H9 (cell line): Measurements from ENCODE around the gene CFAP65. TPM values are rescaled to one million over a fixed set of nuclear protein-coding genes. Genes with fewer than 3 reads are reported as not detected.

Experiments used
- DNase-seq: peaks from one replicate; pipeline ENCODE4 v3.0.0-alpha.2; 2017
- H2AFZ ChIP-seq: one replicate; pipeline ENCODE4 v1.6.1; 2013; ENCODE audit warnings: mild to moderate bottlenecking, low read length, control low read depth, moderate library complexity
- H2AK5ac ChIP-seq: 2 replicates; pipeline ENCODE4 v1.6.1; 2013; ENCODE audit warnings: low read length, control low read depth, mixed read lengths; ENCODE audit not compliant: insufficient read length
- H2BK120ac ChIP-seq: one replicate; pipeline ENCODE4 v1.6.1; 2013; ENCODE audit warnings: low read depth, mild to moderate bottlenecking, low read length, control low read depth, inconsistent platforms; ENCODE audit not compliant: poor library complexity, severe bottlenecking
- H2BK12ac ChIP-seq: 2 replicates; pipeline ENCODE4 v1.6.1; 2013; ENCODE audit warnings: low read length, control low read depth, mixed read lengths, low read depth; ENCODE audit not compliant: insufficient read length
- H2BK15ac ChIP-seq: 2 replicates; pipeline ENCODE4 v1.6.1; 2013; ENCODE audit warnings: low read depth, low read length, control low read depth
- H2BK20ac ChIP-seq: one replicate; pipeline ENCODE4 v1.6.1; 2013; ENCODE audit warnings: low read depth, mild to moderate bottlenecking, low read length, control low read depth, inconsistent platforms; ENCODE audit not compliant: poor library complexity, severe bottlenecking
- H2BK5ac ChIP-seq: 2 replicates; pipeline ENCODE4 v1.6.1; 2013; ENCODE audit warnings: low read length, control low read depth, mixed read lengths; ENCODE audit not compliant: insufficient read length
- H3K14ac ChIP-seq: 2 replicates; pipeline ENCODE4 v1.6.1; 2013; ENCODE audit warnings: low read length, control low read depth; ENCODE audit not compliant: insufficient read depth
- H3K18ac ChIP-seq: 2 replicates; pipeline ENCODE4 v1.6.1; 2013; ENCODE audit warnings: low read depth, mild to moderate bottlenecking, mixed read lengths, low read length, control low read depth; ENCODE audit not compliant: insufficient read length
- H3K23ac ChIP-seq: 2 replicates; pipeline ENCODE4 v1.6.1; 2013; ENCODE audit warnings: low read length, control low read depth, mixed read lengths, low read depth; ENCODE audit not compliant: insufficient read length
- H3K23me2 ChIP-seq: 2 replicates; pipeline ENCODE4 v1.6.1; 2013; ENCODE audit warnings: low read depth, mild to moderate bottlenecking, mixed read lengths, low read length, control low read depth; ENCODE audit not compliant: insufficient read length, poor library complexity, severe bottlenecking
- H3K27ac ChIP-seq: 2 replicates; pipeline ENCODE4 v1.5.1; 2013; ENCODE audit warnings: low read length, control low read depth, mixed read lengths, low read depth; ENCODE audit not compliant: insufficient read length
- H3K27me3 ChIP-seq: 2 replicates; pipeline ENCODE4 v1.6.1; 2013; ENCODE audit warnings: low read length, control low read depth, inconsistent platforms; ENCODE audit not compliant: insufficient read depth
- H3K4ac ChIP-seq: 2 replicates; pipeline ENCODE4 v1.6.1; 2013; ENCODE audit warnings: low read depth, mild to moderate bottlenecking, control low read depth, inconsistent platforms, low read length, moderate library complexity
- H3K4me1 ChIP-seq: 2 replicates; pipeline ENCODE4 v1.6.1; 2013; ENCODE audit warnings: low read length, control low read depth, inconsistent platforms; ENCODE audit not compliant: insufficient read depth
- H3K4me2 ChIP-seq: 2 replicates; pipeline ENCODE4 v1.6.1; 2013; ENCODE audit warnings: low read length, control low read depth, mixed read lengths; ENCODE audit not compliant: insufficient read length, insufficient read depth
- H3K56ac ChIP-seq: 2 replicates; pipeline ENCODE4 v1.6.1; 2013; ENCODE audit warnings: low read depth, mild to moderate bottlenecking, mixed read lengths, low read length, control low read depth; ENCODE audit not compliant: insufficient read length
- H3K79me1 ChIP-seq: 2 replicates; pipeline ENCODE4 v1.6.1; 2013; ENCODE audit warnings: low read depth, mild to moderate bottlenecking, moderate library complexity, low read length, control low read depth, inconsistent platforms; ENCODE audit not compliant: insufficient read depth, poor library complexity, severe bottlenecking
- H3K79me2 ChIP-seq: 2 replicates; pipeline ENCODE4 v1.6.1; 2013; ENCODE audit warnings: low read length, control low read depth, inconsistent platforms; ENCODE audit not compliant: insufficient read depth
- H3K9ac ChIP-seq: 2 replicates; pipeline ENCODE4 v1.6.1; 2013; ENCODE audit warnings: low read length, control low read depth, mixed read lengths; ENCODE audit not compliant: insufficient read length; ENCODE audit errors: extremely low read depth
- H3K9me3 ChIP-seq: one replicate; pipeline ENCODE4 v1.6.1; 2013; ENCODE audit warnings: low read depth, low read length, inconsistent platforms; ENCODE audit not compliant: control insufficient read depth
- H3T11ph ChIP-seq: one replicate; pipeline ENCODE4 v1.6.1; 2013; ENCODE audit warnings: mild to moderate bottlenecking, low read length, control low read depth, inconsistent platforms
- H4K20me1 ChIP-seq: one replicate; pipeline ENCODE4 v1.6.1; 2013; ENCODE audit not compliant: control insufficient read depth, insufficient read length, insufficient read depth
- H4K5ac ChIP-seq: 2 replicates; pipeline ENCODE4 v1.6.1; 2013; ENCODE audit warnings: low read depth, mild to moderate bottlenecking, mixed read lengths, low read length, control low read depth; ENCODE audit not compliant: insufficient read length
- H4K8ac ChIP-seq: replicated peaks from 2 replicates; pipeline ENCODE4 v1.6.1; 2013; ENCODE audit warnings: low read length, control low read depth, mixed read lengths, low read depth; ENCODE audit not compliant: insufficient read length
- H4K91ac ChIP-seq: 2 replicates; pipeline ENCODE4 v1.6.1; 2013; ENCODE audit warnings: low read depth, mild to moderate bottlenecking, moderate library complexity, mixed read lengths, low read length, control low read depth; ENCODE audit not compliant: insufficient read length
- H3K27ac Mint-ChIP-seq, 3 experiments: 2 replicates in 2 of 3; 3 replicates in 1 of 3; pipeline ENCODE4 v1.8.0; 2020 to 2021; ENCODE audit warnings: mixed read lengths in 3 of 3, mild to moderate bottlenecking in 1 of 3, moderate library complexity in 1 of 3
- H3K27me3 Mint-ChIP-seq: 2 replicates; pipeline ENCODE4 v1.8.0; 2021; ENCODE audit warnings: low read depth, mild to moderate bottlenecking, moderate library complexity, mixed read lengths
- H3K36me3 Mint-ChIP-seq, 3 experiments: 2 replicates in 2 of 3; 3 replicates in 1 of 3; pipeline ENCODE4 v1.8.0; 2020 to 2021; ENCODE audit warnings: low read depth in 3 of 3, mixed read lengths in 3 of 3; ENCODE audit not compliant: insufficient read depth in 1 of 3
- H3K4me1 Mint-ChIP-seq, 2 experiments: 2 replicates each; pipeline ENCODE4 v1.8.0; 2020; ENCODE audit warnings: mixed read lengths in 2 of 2
- H3K4me3 Mint-ChIP-seq, 2 experiments: 2 replicates in 1 of 2; 3 replicates in 1 of 2; pipeline ENCODE4 v1.8.0; 2020 to 2021; ENCODE audit warnings: mild to moderate bottlenecking in 2 of 2, mixed read lengths in 2 of 2, moderate library complexity in 1 of 2
- H3K9me3 Mint-ChIP-seq, 2 experiments: 2 replicates in 1 of 2; 3 replicates in 1 of 2; pipeline ENCODE4 v1.8.0; 2020; ENCODE audit warnings: mild to moderate bottlenecking in 2 of 2, mixed read lengths in 2 of 2, moderate library complexity in 1 of 2
- CTCF ChIP-seq: fragments of 200-600 bp; sonication (generic); conservative IDR thresholded peaks from 3 replicates; pipeline ENCODE4 v1.8.0; 2021; ENCODE audit warnings: antibody characterized with exemption, mild to moderate bottlenecking
- WGBS: extraction: QIAGEN DNeasy Blood & Tissue Kit; methylation state at CpG from one replicate; pipeline ENCODE4 v1.1.7; 2013; ENCODE audit warnings: missing lambda C conversion rate, low lambda C conversion rate, mixed read lengths; ENCODE audit not compliant: insufficient read length; ENCODE audit errors: extremely low coverage; 5-methylcytosine and 5-hydroxymethylcytosine counted together
- total RNA-seq: library from RNA; stranded (reverse); gene quantifications from 2 replicates; pipeline ENCODE4 v1.2.1, GENCODE V29; 2021

CFAP65 gene
- total RNA-seq, 1 experiment from 2014 or later: 0.20 TPM

- Histone ChIP-seq H4K91ac (no peak overlapping the region), H3K79me1 (no peaks in the 10 kb centered on the region), H2BK15ac (no peak overlapping the region), H3K4me1 (no peaks in the 10 kb centered on the region), H3K4ac (no peak overlapping the region), H2BK120ac (no peak overlapping the region), H3K18ac (no peak overlapping the region), H2BK5ac (no peak overlapping the region), H2BK20ac (no peak overlapping the region), H3K27me3 (peaks cover 98% of the 10 kb centered on the region), H3K79me2 (no peaks in the 10 kb centered on the region), H3K9ac (no peak overlapping the region), H2AK5ac (no peak overlapping the region), H4K5ac (no peak overlapping the region), H3K23ac (no peak overlapping the region), H3K23me2 (no peaks in the 10 kb centered on the region), H2BK12ac (no peak overlapping the region), H2AFZ (no peak overlapping the region), H4K8ac (no peak overlapping the region), H3K14ac (no peak overlapping the region), H3K9me3 (no peaks in the 10 kb centered on the region), H3K56ac (no peak overlapping the region), H4K20me1 (no peaks in the 10 kb centered on the region), H3T11ph (no peak overlapping the region), H3K4me2 (no peak overlapping the region), H3K27ac (no peak overlapping the region)
- no peak for TF ChIP-seq CTCF
- DNase-seq: peak; percentile 43
- H3K36me3 Mint-ChIP-seq: no peaks in the 10 kb centered on the region; a peak in 1 of 7 replicates
- H3K4me3 Mint-ChIP-seq: no peak overlapping the region; a peak in 1 of 5 replicates
- H3K27me3 Mint-ChIP-seq: peaks cover 99% of the 10 kb centered on the region
- no CpG with 5 or more reads among the region's 44 CpGs for WGBS
- H3K4me1 Mint-ChIP-seq: peaks cover 6 to 18% of the 10 kb centered on the region in 2 experiments
- no peak overlapping the region for H3K27ac Mint-ChIP-seq
- H3K9me3 Mint-ChIP-seq: peaks cover 2 to 10% of the 10 kb centered on the region in 2 experiments; a peak in 4 of 5 replicates
These were observed 48.5 kb downstream of the CFAP65 start for GRCh38 chr2:218992703-218993344.
